SK-N-MC (cell line): ENCODE measurements around the gene SSH3.

ENCODE experiments used
- DNase-seq: peaks from one replicate; pipeline ENCODE4 v3.0.0-alpha.2; 2011; ENCODE audit warnings: low read depth, low spot score
- H3K27ac ChIP-seq: fragments of 200-600 bp; sonication (generic); 2 replicates; pipeline ENCODE4 v1.5.1; 2016; ENCODE audit warnings: mixed run types
- H3K36me3 ChIP-seq: fragments of 200-600 bp; sonication (generic); 2 replicates; pipeline ENCODE4 v1.6.1; 2017; ENCODE audit warnings: antibody characterized with exemption, low read length, mixed read lengths; ENCODE audit not compliant: insufficient read depth
- H3K4me3 ChIP-seq: fragments of 200-600 bp; sonication (generic); 2 replicates; pipeline ENCODE4 v1.5.1; 2016
- H3K9ac ChIP-seq: fragments of 200-600 bp; sonication (generic); 2 replicates; pipeline ENCODE4 v1.8.0; 2017; ENCODE audit warnings: mixed run types, mixed read lengths; ENCODE audit not compliant: insufficient read length
- H3K9me3 ChIP-seq: fragments of 200-600 bp; sonication (generic); 2 replicates; pipeline ENCODE4 v1.6.1; 2017; ENCODE audit warnings: low read depth, mild to moderate bottlenecking, antibody characterized with exemption, low read length, moderate library complexity, mixed read lengths
- EZH2 ChIP-seq: fragments of 200-600 bp; sonication (generic); IDR thresholded peaks from one replicate; pipeline ENCODE4 v1.6.1; 2017; ENCODE audit warnings: antibody characterized with exemption
- FOXP2 ChIP-seq: optimal IDR thresholded peaks from 2 replicates; pipeline ENCODE3; 2011; ENCODE audit warnings: mild to moderate bottlenecking, moderate library complexity; ENCODE audit not compliant: insufficient read depth; ENCODE audit errors: extremely low read length, control extremely low read depth
- POLR2AphosphoS5 ChIP-seq: IDR thresholded peaks from 2 replicates; pipeline ENCODE4 v1.6.1; 2012; ENCODE audit warnings: mild to moderate bottlenecking, low read depth, low read length, borderline replicate concordance

Gene SSH3

GRCh38 chr11:67277231-67277961 lies 25.9 kb upstream of the SSH3 start:
- Histone ChIP-seq H3K27ac (peak overlapping the region; percentile 98), H3K9ac (peak overlapping the region; percentile 83), H3K4me3 (peak overlapping the region; percentile 76), H3K36me3 (peaks cover 40% of the 10 kb centered on the region), H3K9me3 (no peaks in the 10 kb centered on the region)
- TF ChIP-seq FOXP2, result peak; percentile 16
- TF ChIP-seq EZH2, result no peak
- TF ChIP-seq POLR2AphosphoS5, result peak; percentile 69
- peak; percentile 77 for DNase-seq

- Histone ChIP-seq H3K27ac (peak overlapping the region; percentile 98), H3K4me3 (peak overlapping the region; percentile 76), H3K36me3 (peaks cover 49% of the 10 kb centered on the region), H3K9ac (peak overlapping the region; percentile 83), H3K9me3 (no peaks in the 10 kb centered on the region)
- TF ChIP-seq EZH2 (no peak), POLR2AphosphoS5 (no peak)
- no peak for DNase-seq
Observed at GRCh38 chr11:67278135-67278938, 25.0 kb upstream of the SSH3 start.

GRCh38 chr11:67278939-67279588 lies 24.3 kb upstream of the SSH3 start:
- Histone ChIP-seq H3K9ac (no peak overlapping the region), H3K9me3 (no peaks in the 10 kb centered on the region), H3K36me3 (peaks cover 57% of the 10 kb centered on the region), H3K27ac (peak overlapping the region; percentile 98; the same call in 1 of the 2 replicates), H3K4me3 (no peak overlapping the region)
- no peak for DNase-seq
- TF ChIP-seq EZH2, result no peak
- TF ChIP-seq POLR2AphosphoS5, result no peak
- TF ChIP-seq FOXP2, result no peak

- no peak overlapping the region for H3K27ac ChIP-seq
- no peaks in the 10 kb centered on the region for H3K9me3 ChIP-seq
- peaks cover 61% of the 10 kb centered on the region for H3K36me3 ChIP-seq
- DNase-seq, result no peak
- H3K4me3 ChIP-seq, result no peak overlapping the region
- TF ChIP-seq EZH2 (no peak), POLR2AphosphoS5 (no peak), FOXP2 (no peak)
- H3K9ac ChIP-seq, result no peak overlapping the region
Observed at GRCh38 chr11:67279589-67280340, 23.6 kb upstream of the SSH3 start.

GRCh38 chr11:67280341-67280787 lies 23.0 kb upstream of the SSH3 start:
- Histone ChIP-seq H3K9ac (no peak overlapping the region), H3K27ac (no peak overlapping the region), H3K4me3 (no peak overlapping the region), H3K36me3 (peaks cover 61% of the 10 kb centered on the region), H3K9me3 (no peaks in the 10 kb centered on the region)
- no peak for TF ChIP-seq POLR2AphosphoS5
- no peak for TF ChIP-seq EZH2
- no peak for TF ChIP-seq FOXP2
- no peak for DNase-seq

- no peak for TF ChIP-seq POLR2AphosphoS5
- no peak for TF ChIP-seq EZH2
- TF ChIP-seq FOXP2, result no peak
- no peak for DNase-seq
- H3K4me3 ChIP-seq, result no peak overlapping the region
- H3K36me3 ChIP-seq, result peaks cover 61% of the 10 kb centered on the region
- H3K27ac ChIP-seq, result no peak overlapping the region
- no peak overlapping the region for H3K9ac ChIP-seq
- H3K9me3 ChIP-seq, result no peaks in the 10 kb centered on the region
Observed at GRCh38 chr11:67280788-67281551, 22.4 kb upstream of the SSH3 start.

GRCh38 chr11:67281552-67282150 lies 21.7 kb upstream of the SSH3 start:
- peaks cover 61% of the 10 kb centered on the region for H3K36me3 ChIP-seq

More at GRCh38 chr11:67281552-67282150, 21.7 kb upstream of the SSH3 start:
- Histone ChIP-seq H3K27ac (no peak overlapping the region), H3K9ac (no peak overlapping the region), H3K9me3 (no peaks in the 10 kb centered on the region), H3K4me3 (no peak overlapping the region)
- DNase-seq, result no peak
- TF ChIP-seq FOXP2 (no peak), POLR2AphosphoS5 (no peak)
